Mucosa of descending colon (tissue), 3 donors: ENCODE measurements around the gene PCDHGB2. TPM values are rescaled to one million over a fixed set of nuclear protein-coding genes. Genes with fewer than 3 reads are reported as not detected.
A peak's percentile ranks its signal among the peaks of the same experiment; 100 is the strongest.
"Not testable (repeated sequence)": the region's sequence is repeated elsewhere in the genome, so short reads cannot be mapped to it uniquely, and the experiment has no call there.

Source experiments
- ATAC-seq: fragments of 200-7000 bp; cut with Tn5 transposase; one replicate; pipeline ENCODE4 v1.9.1; 2020; ENCODE audit warnings: mild to moderate bottlenecking, moderate library complexity
- DNase-seq, 3 donors: peaks; one replicate each; pipeline ENCODE4 v3.0.0-alpha.2; 2020
- H3K36me3 ChIP-seq: fragments of 200-600 bp; one replicate; pipeline ENCODE4 v1.8.0; 2021; ENCODE audit warnings: low read depth, mild to moderate bottlenecking
- H3K4me1 ChIP-seq: fragments of 200-600 bp; one replicate; pipeline ENCODE4 v1.8.0; 2021; ENCODE audit warnings: low read depth, mild to moderate bottlenecking
- H3K4me3 ChIP-seq: fragments of 200-600 bp; one replicate; pipeline ENCODE4 v1.8.0; 2021; ENCODE audit warnings: mild to moderate bottlenecking
- H3K9me3 ChIP-seq: fragments of 200-600 bp; one replicate; pipeline ENCODE4 v1.8.0; 2021; ENCODE audit warnings: mild to moderate bottlenecking
- intact Hi-C, 2 donors: fragments of 100-400 bp; cut with DNase I in 1 of 2; cut with micrococcal nuclease in 1 of 2; formaldehyde crosslinking; loops; one replicate each; pipeline versions ENCODE4 v1.11.0 to v1.11.1; 2022; cut with DNase I, micrococcal nuclease
- total RNA-seq, 3 donors: library from RNA; stranded (reverse); fragmentation: NEBNext Ultra II Directional in 2 of 3; extraction: Animal tissue kit (Norgen Biotek cat#: 25700) in 2 of 3; gene quantifications; one replicate each; pipeline versions ENCODE4 v1.2.1 to v1.2.4, GENCODE V29; 2021 to 2023
- TF ChIP-seq, protein P1 (sequence below): fragments of 200-600 bp; IDR thresholded peaks from one replicate; pipeline ENCODE4 v1.8.0; 2022; ENCODE audit warnings: antibody characterized with exemption, mild to moderate bottlenecking
- donor health status: DM: no; HTN: no; CAD: no; lungs with moderate emphysema.
- donor health status: DM: no; HTN: no; CAD: no.
- donor health status: DM: no; HTN: yes; CAD: no.

Gene PCDHGB2
- total RNA-seq, 3 donors from 2014 or later: 1.5 to 5.7 (median 2.8) TPM

DNA sequence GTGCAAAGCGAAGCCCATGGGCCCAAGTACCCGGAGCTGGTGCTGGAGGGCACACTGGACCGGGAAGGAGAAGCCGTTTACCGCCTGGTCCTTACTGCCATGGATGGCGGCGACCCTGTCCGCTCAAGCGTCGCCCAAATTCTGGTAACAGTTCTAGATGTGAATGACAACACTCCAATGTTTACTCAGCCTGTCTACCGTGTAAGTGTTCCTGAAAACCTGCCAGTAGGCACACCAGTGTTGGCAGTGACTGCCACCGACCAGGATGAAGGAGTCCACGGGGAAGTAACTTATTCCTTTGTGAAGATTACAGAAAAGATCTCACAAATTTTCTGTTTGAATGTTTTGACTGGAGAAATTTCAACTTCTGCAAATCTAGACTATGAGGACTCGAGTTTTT, 14.8 kb downstream of the PCDHGB2 start:
- no peaks in the 10 kb centered on the region for H3K36me3 ChIP-seq
- DNase-seq (no peak), ATAC-seq (no peak)
- intact Hi-C loops: no loop called here
- H3K4me1 ChIP-seq: no peaks in the 10 kb centered on the region
- TF ChIP-seq, protein P1, sequence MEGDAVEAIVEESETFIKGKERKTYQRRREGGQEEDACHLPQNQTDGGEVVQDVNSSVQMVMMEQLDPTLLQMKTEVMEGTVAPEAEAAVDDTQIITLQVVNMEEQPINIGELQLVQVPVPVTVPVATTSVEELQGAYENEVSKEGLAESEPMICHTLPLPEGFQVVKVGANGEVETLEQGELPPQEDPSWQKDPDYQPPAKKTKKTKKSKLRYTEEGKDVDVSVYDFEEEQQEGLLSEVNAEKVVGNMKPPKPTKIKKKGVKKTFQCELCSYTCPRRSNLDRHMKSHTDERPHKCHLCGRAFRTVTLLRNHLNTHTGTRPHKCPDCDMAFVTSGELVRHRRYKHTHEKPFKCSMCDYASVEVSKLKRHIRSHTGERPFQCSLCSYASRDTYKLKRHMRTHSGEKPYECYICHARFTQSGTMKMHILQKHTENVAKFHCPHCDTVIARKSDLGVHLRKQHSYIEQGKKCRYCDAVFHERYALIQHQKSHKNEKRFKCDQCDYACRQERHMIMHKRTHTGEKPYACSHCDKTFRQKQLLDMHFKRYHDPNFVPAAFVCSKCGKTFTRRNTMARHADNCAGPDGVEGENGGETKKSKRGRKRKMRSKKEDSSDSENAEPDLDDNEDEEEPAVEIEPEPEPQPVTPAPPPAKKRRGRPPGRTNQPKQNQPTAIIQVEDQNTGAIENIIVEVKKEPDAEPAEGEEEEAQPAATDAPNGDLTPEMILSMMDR: no peak
- H3K9me3 ChIP-seq: peaks cover 83% of the 10 kb centered on the region
- H3K4me3 ChIP-seq: no peak overlapping the region

DNA sequence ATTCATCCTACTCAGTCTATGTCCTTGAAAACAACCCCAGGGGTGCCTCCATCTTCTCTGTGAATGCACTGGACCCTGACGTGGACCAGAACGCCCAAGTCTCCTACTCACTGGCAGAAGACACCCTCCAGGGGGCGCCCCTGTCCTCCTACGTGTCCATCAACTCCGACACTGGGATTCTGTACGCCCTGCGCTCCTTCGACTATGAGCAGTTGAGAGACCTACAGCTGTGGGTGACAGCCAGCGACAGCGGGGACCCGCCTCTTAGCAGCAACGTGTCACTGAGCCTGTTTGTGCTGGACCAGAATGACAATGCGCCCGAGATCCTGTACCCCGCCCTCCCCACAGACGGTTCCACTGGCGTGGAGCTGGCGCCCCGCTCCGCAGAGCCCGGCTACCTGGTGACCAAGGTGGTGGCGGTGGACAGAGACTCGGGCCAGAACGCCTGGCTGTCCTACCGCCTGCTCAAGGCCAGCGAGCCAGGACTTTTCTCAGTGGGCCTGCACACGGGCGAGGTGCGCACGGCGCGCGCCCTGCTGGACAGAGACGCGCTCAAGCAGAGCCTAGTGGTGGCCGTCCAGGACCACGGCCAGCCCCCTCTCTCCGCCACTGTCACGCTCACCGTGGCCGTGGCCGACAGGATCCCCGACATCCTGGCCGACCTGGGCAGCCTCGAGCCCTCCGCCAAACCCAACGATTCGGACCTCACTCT, 15.8 kb downstream of the PCDHGB2 start:
- ATAC-seq, DNase-seq, H3K4me3 ChIP-seq, intact Hi-C loops, H3K36me3 ChIP-seq, H3K4me1 ChIP-seq: not testable (repeated sequence)
- peaks cover 81% of the 10 kb centered on the region for H3K9me3 ChIP-seq

DNA sequence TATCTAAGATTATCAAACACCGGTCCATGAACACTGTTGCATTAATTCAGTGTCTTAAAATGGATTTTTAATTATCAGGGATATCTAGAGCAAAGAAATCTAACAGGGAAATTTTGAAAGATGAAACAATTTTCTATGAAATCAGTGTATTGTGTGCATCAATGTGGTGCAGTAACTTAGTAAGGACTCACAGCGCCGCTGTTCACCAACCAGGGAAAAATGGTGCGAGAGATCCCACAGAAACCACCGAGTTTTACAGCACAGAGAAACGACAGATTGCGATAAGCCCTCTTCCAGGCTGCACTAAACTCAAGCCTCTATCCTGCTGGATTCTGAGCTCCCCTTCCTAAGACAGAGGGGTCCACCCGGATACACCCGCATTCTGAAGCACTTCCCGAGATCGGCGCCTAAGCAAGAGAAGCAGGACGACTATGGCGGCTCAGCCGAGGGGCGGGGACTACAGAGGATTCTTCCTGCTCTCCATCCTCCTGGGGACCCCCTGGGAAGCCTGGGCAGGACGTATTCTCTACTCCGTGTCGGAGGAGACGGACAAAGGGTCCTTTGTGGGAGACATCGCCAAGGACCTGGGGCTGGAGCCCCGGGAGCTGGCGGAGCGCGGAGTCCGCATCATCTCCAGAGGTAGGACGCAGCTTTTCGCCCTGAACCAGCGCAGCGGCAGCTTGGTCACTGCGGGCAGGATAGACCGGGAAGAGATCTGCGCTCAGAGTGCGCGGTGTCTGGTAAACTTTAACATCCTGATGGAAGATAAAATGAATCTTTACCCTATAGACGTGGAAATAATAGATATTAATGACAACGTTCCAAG, 22.9 kb downstream of the PCDHGB2 start, which contains the start of gene PCDHGA7:
PCDHGA7 (plus strand) TSS at position 274 of the 826 bp plus-strand sequence; CDS start at position 432, 158 bp downstream.
- H3K9me3 ChIP-seq: peaks cover 77% of the 10 kb centered on the region
- no peak within 1 kb of the TSS for H3K4me3 ChIP-seq
- DNase-seq (no peak), ATAC-seq (peak; percentile 22)
- TF ChIP-seq, protein P1: no peak
- no peaks in the 10 kb centered on the region for H3K36me3 ChIP-seq
- intact Hi-C loops: no loop called here
- no peaks in the 10 kb centered on the region for H3K4me1 ChIP-seq

DNA sequence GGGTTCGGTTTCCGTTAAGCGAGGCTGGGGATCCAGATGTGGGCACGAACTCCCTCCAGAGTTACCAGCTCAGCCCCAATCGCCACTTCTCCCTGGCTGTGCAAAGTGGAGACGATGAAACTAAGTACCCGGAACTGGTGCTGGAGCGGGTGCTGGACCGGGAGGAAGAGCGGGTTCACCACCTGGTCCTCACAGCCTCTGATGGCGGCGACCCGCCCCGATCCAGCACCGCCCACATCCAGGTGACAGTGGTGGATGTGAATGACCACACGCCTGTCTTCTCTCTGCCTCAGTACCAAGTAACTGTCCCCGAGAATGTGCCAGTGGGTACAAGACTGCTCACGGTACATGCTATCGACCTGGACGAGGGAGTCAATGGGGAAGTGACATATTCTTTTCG, 23.6 kb downstream of the PCDHGB2 start:
- Histone ChIP-seq H3K4me1 (no peaks in the 10 kb centered on the region), H3K4me3 (no peak overlapping the region), H3K36me3 (no peaks in the 10 kb centered on the region), H3K9me3 (peaks cover 74% of the 10 kb centered on the region)
- TF ChIP-seq, protein P1: no peak
- intact Hi-C loops: no loop called here
- no peak for ATAC-seq
- DNase-seq: no peak

DNA sequence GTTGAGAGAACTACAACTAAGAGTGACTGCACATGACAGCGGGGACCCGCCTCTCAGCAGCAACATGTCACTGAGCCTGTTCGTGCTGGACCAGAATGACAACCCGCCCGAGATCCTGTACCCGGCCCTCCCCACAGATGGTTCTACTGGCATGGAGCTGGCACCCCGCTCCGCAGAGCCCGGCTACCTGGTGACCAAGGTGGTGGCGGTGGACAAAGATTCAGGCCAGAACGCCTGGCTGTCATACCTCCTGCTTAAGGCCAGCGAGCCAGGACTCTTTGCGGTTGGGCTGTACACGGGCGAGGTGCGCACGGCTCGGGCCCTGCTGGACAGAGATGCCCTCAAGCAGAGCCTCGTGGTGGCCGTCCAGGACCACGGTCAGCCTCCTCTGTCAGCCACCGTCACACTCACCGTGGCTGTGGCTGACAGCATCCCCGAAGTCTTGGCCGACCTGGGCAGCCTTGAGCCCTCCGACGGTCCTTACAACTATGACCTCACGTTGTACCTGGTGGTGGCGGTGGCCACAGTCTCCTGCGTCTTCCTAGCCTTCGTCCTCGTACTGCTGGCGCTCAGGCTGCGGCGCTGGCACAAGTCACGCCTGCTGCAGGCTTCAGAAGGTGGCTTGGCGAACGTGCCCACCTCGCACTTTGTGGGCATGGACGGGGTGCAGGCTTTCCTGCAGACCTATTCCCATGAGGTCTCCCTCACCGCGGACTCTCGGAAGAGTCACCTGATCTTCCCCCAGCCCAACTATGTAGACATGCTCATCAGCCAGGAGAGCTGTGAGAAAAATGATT, 24.9 kb downstream of the PCDHGB2 start:
- intact Hi-C loops: no loop called here
- no peak overlapping the region for H3K4me3 ChIP-seq
- DNase-seq (no peak), ATAC-seq (no peak)
- H3K4me1 ChIP-seq: no peaks in the 10 kb centered on the region
- TF ChIP-seq, protein P1: no peak
- peaks cover 88% of the 10 kb centered on the region for H3K9me3 ChIP-seq
- H3K36me3 ChIP-seq: no peaks in the 10 kb centered on the region

DNA sequence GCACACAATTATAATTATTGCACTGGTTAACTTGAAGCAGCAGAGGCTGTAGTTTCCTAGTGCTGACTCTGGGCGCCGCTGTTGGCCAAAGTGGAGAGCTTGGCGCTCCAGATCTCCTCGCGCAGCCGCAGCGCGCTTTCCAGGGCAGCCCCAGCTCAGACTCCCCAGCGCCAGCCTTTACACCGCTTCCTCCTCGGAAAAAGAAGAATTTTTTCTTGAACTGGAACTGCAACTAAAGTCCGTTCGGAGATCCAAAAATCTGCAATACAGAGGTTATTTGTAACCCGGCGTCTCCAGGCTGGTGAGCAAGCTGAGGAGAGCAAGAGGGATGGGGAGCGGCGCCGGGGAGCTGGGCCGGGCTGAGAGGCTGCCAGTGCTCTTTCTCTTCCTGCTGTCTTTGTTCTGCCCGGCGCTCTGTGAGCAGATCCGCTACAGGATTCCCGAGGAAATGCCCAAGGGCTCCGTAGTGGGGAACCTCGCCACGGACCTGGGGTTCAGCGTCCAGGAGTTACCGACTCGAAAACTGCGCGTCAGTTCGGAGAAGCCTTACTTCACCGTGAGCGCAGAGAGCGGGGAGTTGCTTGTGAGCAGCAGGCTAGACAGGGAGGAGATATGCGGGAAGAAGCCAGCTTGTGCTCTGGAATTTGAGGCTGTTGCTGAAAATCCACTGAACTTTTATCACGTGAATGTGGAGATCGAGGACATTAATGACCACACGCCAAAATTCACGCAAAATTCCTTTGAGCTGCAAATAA, 27.9 kb downstream of the PCDHGB2 start, which contains the start of gene PCDHGB4:
PCDHGB4 (plus strand) TSS at position 142 of the 755 bp plus-strand sequence; CDS start at position 329, 187 bp downstream.
- H3K4me1 ChIP-seq, H3K36me3 ChIP-seq, intact Hi-C loops, H3K4me3 ChIP-seq: not testable (repeated sequence)
- ATAC-seq (peak; percentile 63), DNase-seq (peak in 1 of 3 donors; percentile 21)
- peaks cover 92% of the 10 kb centered on the region for H3K9me3 ChIP-seq
